Right ventricle myocardium superior (tissue), 1 donor: ENCODE results near the gene SLIT3. TPM values are rescaled to one million over a fixed set of nuclear protein-coding genes. Genes with fewer than 3 reads are reported as not detected.

ENCODE experiments used
- ATAC-seq: fragments of 200-7000 bp; cut with Tn5 transposase; one replicate; pipeline ENCODE4 v1.9.1; 2020; ENCODE audit warnings: mild to moderate bottlenecking; ENCODE audit not compliant: poor library complexity
- DNase-seq: peaks from one replicate; pipeline ENCODE4 v3.0.0-alpha.2; 2020
- intact Hi-C: fragments of 100-400 bp; cut with DNase I; formaldehyde crosslinking; loops from one replicate; pipeline ENCODE4 v1.11.2; 2022
- total RNA-seq: library from RNA; stranded (reverse); fragmentation: NEBNext Ultra II Directional; extraction: Animal tissue kit (Norgen Biotek cat#: 25700); gene quantifications from one replicate; pipeline ENCODE4 v1.2.1, GENCODE V29; 2021
- donor health status: DM: no; HTN: yes; CAD: no; lungs with severe emphysema.

The SLIT3 gene
- total RNA-seq, 1 donor from 2014 or later, result 12.5 TPM

DNA sequence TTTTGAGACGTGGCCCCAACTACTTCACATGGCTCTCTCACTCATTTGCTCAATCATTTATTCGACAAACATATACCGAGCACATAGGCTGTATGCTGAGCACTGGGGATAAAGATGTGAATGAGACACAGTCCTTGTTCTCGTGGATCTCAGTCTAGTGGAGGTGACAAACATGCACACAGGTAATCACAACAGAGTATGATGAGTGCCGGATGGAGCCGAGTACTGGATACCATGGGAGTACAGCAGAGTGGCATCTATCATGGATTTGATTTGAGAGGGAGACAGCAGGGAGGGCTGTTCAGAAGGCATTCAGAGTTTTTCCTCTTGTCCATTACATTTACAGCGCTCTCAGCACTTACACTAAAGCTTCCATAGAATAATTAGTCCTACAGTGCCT is 259.8 kb downstream of the SLIT3 start:
- intact Hi-C loops, result no loop called here
- DNase-seq (no peak), ATAC-seq (no peak)

DNA sequence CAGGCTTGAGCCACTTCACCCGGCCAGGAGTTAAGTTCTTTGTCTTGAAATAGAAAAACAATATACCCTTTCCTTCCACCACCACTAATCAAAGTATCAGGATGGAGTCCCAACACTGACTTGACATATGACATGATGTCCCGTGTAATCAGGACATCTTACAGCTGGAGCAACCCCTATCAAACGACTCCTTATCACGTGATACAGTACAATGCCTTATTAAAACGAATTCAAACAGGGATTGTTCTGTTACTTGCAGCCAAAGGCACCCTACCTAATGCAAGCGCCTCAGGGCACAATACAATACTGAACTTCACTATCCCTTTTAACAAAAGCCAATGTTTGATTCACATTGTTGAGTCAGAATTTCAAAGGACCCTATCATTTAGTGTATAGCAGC is 261.3 kb downstream of the SLIT3 start:
- intact Hi-C loops, result no loop called here
- DNase-seq (no peak), ATAC-seq (no peak)

DNA sequence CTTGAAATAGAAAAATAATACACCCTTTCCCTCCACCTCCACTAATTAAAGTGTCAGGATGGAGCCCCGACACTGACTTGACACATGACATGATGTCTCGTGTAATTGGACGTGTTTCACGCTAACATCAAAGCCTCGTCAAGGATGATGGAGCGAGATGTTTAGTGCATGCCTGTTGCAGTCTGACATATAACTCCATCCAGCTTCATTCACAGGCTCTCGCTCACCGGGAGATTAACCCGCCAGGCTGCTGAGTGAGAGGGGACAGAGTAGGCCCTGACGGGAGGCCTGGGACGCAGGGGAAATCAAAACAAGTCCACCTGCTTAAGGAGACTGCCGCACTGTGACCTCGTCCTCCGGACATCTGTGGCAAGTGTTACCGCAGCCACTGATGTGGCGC is 263.5 kb downstream of the SLIT3 start:
- intact Hi-C loops, result no loop called here
- no peak for ATAC-seq

DNA sequence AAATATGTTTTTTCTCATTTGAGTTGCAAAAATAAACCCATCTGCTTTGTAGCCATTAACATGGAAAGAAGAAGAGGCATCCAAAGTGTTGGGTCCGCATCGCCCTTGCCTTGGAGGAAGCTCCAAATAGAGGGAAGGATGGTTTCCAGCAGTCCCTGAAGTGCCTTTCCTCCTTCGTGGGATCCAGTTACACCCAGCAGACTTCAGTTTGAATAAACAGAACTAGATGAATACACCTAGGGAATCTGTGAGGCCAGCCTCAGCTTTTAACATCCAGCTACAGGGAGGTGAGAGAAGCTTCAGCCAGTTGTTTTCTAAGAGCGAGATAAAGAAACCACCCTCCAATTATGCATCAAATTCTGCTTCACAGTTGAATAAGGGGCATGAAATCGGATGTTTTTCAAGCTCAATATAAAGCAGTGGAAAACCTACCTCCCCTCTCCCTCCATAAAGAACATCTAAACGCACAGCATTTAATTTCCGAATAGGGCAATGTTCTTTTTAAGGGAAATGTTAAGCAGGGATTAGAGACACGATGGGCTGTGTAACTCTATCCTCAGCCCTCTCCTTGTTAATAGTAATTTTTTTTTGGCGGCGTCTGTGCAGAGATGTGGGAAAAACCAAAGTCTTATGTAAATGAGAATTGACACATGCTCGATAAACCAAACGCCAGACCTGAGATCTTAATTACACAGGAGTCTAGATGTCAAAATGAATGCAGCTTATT is 264.7 kb downstream of the SLIT3 start:
- intact Hi-C loops, result no loop called here
- no peak for ATAC-seq
- no peak for DNase-seq

More for the DNA sequence above, 263.5 kb downstream of the SLIT3 start:
- DNase-seq, result no peak

DNA sequence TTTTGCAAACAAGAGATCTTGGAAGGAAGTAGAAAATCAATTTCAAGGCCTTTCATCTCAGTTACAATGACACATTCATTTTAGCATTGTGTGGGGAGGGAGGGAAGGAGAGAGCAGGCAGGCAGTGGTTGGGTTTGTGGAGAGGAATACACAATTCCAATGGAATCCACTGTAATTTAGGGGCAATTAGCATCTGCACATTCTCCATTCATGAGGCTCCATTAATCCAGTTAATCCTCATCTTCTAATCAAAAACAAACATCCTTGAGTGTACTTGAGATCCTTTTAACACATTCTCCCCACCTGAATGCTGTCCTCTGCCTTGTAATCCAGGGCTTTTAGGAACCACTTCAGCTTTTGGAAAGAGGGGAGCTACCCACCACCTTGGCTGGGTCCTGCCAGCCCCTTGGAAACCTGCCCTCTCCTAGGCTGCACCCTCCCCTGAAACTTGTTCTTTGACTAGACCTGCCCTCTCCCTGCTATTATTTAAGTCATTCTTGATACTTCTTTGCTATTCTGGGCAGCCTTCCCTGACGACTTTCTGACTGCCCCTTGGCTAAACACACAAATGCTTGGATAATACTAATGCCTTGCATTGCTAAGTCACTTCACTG is 271.2 kb downstream of the SLIT3 start:
- no peak for DNase-seq
- intact Hi-C loops, result no loop called here
- ATAC-seq, result no peak

DNA sequence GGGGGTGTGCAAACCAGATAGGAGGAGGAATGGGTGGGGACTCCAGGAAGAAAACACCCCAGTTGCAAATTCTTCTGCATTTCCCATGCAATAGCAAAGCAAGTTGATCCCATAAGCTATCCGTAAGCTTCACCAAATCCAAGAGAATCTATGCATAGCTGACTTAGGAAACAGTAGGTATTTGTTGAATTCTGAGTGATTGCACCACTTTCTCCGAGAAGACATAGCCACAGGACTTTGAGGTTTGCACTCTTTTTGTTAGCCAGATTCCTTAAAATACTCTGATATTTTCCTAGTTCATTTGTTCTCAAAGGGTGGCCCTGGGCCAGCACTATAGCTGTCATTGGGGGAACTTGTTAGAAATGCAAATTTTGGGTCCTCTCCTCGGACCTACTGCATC is 271.9 kb downstream of the SLIT3 start:
- intact Hi-C loops, result no loop called here
- ATAC-seq (no peak), DNase-seq (no peak)

DNA sequence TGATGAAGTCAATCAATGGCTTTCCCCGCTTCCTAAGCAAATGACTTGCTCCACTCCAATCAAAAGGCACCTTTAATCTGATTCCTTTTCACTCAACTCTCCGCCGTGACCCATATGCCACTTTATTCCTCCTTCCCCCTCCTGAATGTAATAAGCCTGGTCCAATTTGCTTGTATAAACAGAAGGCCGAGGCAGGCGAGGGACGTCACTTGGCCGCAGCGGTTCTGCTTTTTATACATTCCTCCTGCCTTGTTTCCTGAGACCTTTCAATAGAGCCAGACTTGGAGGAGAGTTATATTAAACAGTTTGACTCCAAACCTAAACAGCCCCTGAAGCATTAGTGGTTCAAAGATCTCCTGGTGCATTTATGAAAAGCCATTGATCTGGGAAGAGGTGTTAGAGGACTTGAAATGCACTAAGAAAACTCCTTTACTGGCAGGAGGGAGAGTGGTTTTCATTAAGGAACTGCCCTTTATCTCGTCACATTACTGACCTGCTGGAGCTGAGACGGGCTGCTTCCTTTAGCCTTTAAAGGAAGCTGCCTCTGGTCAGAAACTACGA is 273.4 kb downstream of the SLIT3 start:
- DNase-seq (no peak), ATAC-seq (no peak)
- intact Hi-C loops, result no loop called here

DNA sequence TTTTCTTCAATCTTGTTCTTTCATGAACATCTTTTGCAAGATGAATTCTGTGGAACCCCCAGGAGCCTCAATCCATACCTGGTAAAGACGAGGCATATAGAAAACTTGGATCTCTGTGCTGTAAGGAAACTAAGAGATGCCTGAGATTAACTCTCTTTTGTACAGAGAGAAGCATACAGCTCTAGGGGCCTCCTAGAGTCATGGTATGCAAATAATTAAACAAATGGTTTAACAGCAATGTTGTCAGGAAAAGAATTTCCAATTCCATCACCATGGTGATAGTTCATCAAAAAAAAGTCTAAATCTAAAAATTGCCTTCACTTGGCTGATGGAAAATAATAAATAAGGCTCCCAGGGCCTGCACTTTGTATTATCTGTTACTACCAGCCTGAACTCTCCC is 275.4 kb downstream of the SLIT3 start:
- intact Hi-C loops, result no loop called here
- ATAC-seq (no peak), DNase-seq (no peak)

DNA sequence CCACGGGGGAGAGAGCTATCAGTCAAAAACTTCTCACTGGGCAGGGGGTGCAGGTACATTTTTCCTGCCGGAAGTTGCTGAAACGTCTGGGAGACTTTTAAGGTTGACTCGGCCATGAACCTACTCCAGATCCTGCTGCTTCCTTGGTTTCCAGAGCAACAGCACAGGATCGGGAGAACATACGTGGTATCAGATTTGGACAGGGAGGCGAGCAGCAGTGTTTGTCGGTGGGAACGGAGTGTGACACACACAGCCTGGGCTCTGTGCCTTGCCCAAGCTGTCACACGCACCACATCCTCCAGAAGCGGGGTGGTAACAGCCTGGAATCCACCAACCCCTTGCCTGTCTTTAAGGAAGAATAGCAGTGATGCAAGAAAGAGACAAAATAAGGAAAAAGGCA is 276.5 kb downstream of the SLIT3 start:
- intact Hi-C loops, result no loop called here
- DNase-seq (no peak), ATAC-seq (peak; percentile 63)

DNA sequence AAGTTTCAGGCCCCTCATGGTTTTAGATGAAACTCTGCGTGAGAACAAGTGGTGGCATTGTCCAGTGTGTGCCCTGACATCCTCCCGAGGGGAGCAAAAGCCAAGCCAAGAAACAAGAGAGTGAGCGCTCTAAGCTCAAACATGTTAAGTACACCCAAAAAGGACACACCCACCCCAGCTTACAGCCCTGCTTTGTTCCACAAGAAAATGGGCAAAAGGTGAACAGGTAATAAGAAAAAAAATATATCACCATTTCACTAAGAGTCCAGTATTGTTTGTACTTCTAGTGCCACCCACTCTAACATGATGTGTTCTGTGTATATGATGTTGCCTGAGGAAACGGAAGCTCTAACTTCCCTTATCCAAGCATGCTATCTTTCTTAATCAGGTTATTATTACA is 278.2 kb downstream of the SLIT3 start:
- ATAC-seq (no peak), DNase-seq (no peak)
- intact Hi-C loops, result no loop called here

DNA sequence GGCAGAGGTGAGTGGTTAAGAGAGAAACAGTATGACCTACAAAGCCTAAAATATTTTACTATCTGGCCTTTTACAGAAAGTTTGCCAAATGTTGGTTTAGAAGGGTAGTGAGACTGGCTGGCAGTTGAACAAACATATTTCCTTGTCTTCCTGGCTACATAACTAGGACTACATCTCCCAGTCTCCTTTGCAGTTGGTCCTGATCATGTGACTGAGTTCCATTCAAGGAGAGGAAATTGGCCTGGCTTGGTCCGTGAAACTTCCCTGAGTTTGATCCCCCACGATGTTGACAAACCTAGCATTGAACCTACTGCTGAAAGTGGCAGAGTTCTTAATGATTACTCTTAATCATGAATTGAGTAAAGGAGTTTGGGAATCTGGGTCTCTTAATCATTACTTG is 280.8 kb downstream of the SLIT3 start:
- no peak for ATAC-seq
- intact Hi-C loops, result no loop called here

DNA sequence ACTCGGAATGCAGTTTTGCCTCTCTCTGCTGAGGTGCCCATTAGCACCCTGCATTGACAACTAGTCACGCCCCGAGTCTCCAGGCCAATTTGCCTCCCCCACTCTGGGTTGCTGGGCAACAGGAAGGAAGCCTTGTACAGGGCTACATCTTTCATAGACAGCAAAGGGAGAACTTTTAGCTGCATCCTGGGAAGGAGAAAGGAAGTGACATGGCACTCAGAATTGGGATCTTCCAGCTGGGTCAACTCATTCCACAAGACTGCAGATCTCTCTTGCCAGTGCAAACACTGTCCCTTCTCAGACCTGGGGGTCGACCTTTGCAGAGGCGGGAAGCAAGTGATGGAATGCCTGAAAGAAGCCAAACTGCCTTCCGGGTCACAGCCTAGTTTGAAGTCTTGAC is 282.0 kb downstream of the SLIT3 start:
- ATAC-seq (no peak), DNase-seq (no peak)
- intact Hi-C loops, result no loop called here

More for the DNA sequence above, 280.8 kb downstream of the SLIT3 start:
- no peak for DNase-seq

DNA sequence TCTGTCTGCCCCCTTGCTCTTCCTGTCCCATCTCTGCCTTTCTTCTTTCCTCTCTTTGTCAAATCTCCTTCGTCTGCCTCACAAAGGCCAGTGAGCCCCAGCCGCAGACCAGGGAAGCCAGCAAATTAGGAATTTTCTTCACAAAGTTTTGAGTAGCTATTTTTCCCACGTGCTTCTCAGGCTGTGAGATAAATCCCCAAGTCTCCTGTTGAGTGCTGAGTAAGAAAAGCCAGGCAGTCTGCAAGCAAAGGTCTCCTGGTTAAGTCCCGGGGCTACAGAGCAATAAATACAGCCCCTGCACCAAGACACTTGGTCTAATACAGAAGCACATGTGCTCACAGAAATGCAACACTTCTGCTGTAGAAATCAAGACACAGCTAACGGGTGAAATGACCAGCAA is 284.9 kb downstream of the SLIT3 start:
- no peak for DNase-seq
- ATAC-seq, result no peak
- intact Hi-C loops, result no loop called here

DNA sequence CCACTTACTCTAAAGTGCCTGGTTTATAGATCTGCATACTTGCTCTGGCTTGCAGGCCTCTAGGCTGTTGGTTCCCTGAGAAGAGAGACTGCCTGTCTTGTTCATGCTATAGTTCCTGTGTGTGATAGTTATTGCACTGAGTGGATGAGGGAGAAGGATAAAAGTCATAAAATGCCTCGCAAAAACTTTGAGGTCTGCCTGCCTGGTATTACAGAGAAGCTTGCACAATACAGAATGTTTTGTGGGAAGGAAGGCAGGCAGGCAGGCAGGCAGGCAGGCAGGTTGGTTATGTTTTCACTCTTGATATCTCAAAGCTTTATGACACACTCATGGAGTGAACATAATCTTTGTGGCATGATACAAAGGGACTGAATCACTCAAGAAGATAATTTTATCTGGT is 287.1 kb downstream of the SLIT3 start:
- intact Hi-C loops, result no loop called here
- no peak for DNase-seq
- ATAC-seq, result no peak

DNA sequence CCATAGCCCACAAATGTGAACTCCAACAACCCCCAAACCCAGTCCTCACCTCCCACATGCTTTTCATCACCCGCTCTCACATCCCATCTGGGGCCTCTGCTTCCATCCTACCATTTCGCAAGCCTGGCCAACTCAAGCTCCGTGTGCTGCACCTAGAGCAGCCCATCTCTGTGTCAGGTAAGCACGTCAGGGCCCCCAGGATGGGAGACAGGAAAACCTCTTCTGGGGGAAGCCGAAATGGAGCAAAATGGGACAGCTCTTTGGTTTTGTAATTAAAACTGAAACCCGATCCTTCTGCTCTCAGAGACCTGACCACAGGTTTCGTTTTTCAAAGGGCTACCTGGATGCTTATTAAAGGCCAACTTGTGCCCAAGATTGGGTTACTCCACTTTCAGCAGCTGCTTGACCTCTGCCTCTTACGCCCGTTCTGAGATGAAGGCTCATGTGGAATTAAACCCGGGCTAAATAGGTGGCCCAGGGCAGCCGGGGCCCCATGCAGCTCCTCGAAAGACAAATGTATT is 287.7 kb downstream of the SLIT3 start:
- no peak for ATAC-seq
- DNase-seq, result no peak
- intact Hi-C loops, result no loop called here

DNA sequence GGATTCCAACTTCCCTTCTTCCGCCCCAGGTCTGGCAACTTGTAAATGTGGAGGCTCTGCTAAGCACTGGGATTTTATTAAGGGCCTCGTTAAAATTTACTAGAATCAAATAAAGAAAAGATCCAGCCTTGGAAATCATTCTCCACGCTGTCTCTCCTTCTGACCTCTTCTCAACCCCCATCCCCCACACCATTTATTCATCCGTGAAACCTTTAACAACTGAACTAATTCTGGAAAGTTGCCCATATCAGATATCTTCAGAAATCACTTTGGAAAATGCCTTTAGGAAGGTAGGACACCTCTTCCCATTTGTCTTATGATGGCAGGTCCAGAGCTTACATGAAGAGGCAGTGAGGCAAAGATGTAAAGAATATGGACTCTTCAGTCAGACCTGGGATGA is 288.5 kb downstream of the SLIT3 start:
- DNase-seq, result no peak
- no peak for ATAC-seq
- intact Hi-C loops, result no loop called here

DNA sequence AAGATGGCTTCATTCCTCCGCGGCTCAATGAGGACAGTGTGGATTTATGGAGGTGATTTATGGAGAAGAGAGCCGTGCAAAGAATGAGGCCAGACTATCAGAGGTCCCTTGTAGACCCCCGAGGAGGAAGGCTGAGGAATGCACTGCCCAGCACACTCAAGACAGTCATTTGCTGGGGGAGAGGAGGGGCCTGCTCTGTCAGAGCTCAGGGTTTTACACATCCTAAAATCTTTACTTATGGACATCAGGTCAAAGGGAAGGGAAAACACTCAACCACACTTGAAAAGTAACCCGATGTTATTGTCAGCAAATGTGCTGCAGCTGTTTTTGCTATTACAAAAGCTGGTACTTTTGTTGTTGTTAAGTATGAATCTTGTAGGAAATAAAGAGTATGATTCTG is 289.5 kb downstream of the SLIT3 start:
- ATAC-seq (no peak), DNase-seq (no peak)
- intact Hi-C loops, result no loop called here

DNA sequence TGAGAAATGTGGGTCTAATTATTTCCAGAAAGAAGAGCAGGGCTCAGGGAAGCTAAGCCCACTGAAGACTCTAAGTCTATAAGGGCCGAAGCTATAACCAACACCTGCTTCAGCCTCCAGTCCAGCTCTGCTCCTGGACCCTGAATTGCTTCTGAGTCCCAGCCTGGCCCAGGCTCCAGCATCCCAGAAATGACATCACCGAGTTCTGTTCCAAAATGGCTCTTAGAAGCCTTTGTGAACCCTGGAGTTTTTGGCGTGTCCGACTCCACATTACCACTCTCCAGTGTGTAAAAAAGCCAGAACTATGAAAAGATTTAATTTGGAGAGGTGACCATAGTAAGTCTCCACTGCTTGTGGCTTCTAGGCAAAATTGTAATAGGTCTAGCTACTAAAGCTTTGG is 289.9 kb downstream of the SLIT3 start:
- peak; percentile 47 for ATAC-seq
- DNase-seq, result no peak
- intact Hi-C loops, result no loop called here

DNA sequence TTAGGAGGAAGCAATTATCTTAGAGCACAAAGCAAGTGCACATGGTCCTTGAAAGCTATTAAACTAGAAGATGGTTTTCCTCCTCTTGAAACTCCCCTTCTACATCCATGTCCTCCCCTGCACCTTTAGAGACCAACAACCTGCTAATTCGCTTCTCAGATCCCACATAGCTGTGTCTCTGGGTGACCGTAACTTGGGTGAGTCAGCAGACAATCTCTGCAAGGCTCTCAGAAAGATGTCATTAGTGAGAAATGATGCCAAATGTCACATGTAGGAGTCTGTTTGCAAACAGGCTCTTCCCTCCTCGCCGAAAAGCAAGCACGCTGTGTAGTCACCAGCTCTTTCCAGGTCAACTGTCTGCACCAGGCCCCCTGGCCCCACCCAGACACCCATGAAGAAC is 291.8 kb downstream of the SLIT3 start:
- ATAC-seq (peak; percentile 64), DNase-seq (no peak)
- intact Hi-C loops, result no loop called here
